Measurements from ENCODE around the gene CREB5. TPM values are rescaled to one million over a fixed set of nuclear protein-coding genes. Genes with fewer than 3 reads are reported as not detected.
A peak's percentile ranks its signal among the peaks of the same experiment; 100 is the strongest.

Gene CREB5
- polyA plus RNA-seq, 1 experiment: 3.9 TPM

GRCh38 chr7:28686418-28686800 is 274.1 kb downstream of the CREB5 start:
- no peaks in the 10 kb centered on the region for H3K36me3 ChIP-seq (ENCODE audit: control insufficient read depth, insufficient read depth, low read length)
- no peak for DNase-seq (ENCODE audit: low read depth)
- TF ChIP-seq CTCF (IDR thresholded peaks at IDR 0.05; ENCODE audit: insufficient read depth, low read depth, low read length): no peak
- POLR2A ChIA-PET: no interaction called here
- no peaks in the 10 kb centered on the region for H3K27me3 ChIP-seq (ENCODE audit: control insufficient read depth, insufficient read depth, low read length)
- CTCF ChIA-PET: interaction anchor here (0.5 to 1.3 kb wide), 3 partner anchors 93 to 225 kb away, joined by 3 to 6 read pairs (median 3); no protein-coding TSS in a partner anchor
- peak overlapping the region; percentile 43 for H3K4me3 ChIP-seq (ENCODE audit: low read depth, low read length)

- ChIA-PET CTCF (no interaction called here), POLR2A (no interaction called here)
- Histone ChIP-seq H3K27me3 (ENCODE audit: control insufficient read depth, insufficient read depth, low read length) (no peaks in the 10 kb centered on the region), H3K36me3 (ENCODE audit: control insufficient read depth, insufficient read depth, low read length) (no peaks in the 10 kb centered on the region), H3K4me3 (ENCODE audit: low read depth, low read length) (no peak overlapping the region)
- no peak for TF ChIP-seq CTCF (IDR thresholded peaks at IDR 0.05; ENCODE audit: insufficient read depth, low read depth, low read length)
- DNase-seq (ENCODE audit: low read depth): no peak
Observed at GRCh38 chr7:28687537-28687936, 275.2 kb downstream of the CREB5 start.

DNA sequence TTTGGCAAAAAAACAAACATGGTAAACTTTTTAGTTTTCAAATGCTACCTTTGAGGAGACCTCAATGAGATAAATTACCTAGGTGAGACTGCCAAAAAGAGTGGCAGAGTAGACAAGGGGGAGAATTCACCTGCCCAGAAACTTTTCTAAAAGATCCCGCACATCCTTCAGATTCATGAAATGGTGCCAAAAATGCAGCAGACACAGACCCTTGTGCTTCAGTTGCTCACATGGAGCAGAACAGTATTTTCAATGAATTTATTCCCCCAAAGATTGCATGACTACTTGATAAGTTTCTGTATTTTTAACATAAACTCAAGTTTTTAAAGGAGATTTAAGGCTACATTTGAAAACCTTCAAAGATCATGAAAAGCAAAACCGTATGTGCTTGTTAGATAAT is 275.9 kb downstream of the CREB5 start:
- Histone ChIP-seq H3K36me3 (ENCODE audit: control insufficient read depth, insufficient read depth, low read length) (no peaks in the 10 kb centered on the region), H3K4me3 (ENCODE audit: low read depth, low read length) (no peak overlapping the region), H3K27me3 (ENCODE audit: control insufficient read depth, insufficient read depth, low read length) (no peaks in the 10 kb centered on the region)
- no peak for DNase-seq (ENCODE audit: low read depth)
- ChIA-PET CTCF (no interaction called here), POLR2A (interaction anchor here (0.5 kb wide), 1 partner anchor 270 kb away, joined by 4 read pairs; the partner anchor contains the start of gene TRIL)
- TF ChIP-seq CTCF (IDR thresholded peaks at IDR 0.05; ENCODE audit: insufficient read depth, low read depth, low read length): no peak

DNA sequence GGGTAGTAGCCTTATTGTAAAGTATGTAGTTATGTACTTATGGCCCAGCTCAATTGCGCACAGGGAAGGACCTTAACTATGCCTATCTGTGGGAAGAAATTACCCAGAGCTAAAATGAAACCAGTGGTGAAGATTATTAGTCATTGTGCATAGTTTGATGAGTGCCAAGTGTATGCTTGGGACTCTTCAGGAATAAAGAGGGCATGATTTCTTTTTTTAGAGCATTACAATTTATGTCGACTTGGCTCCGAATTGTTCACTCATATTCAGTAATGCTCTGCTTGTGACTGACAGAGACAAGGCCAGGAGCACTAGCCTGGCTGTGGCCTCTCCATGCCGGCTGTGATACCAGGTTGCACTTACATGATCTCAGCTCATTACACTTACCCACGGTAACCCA is 276.3 kb downstream of the CREB5 start:
- Histone ChIP-seq H3K36me3 (ENCODE audit: control insufficient read depth, insufficient read depth, low read length) (no peaks in the 10 kb centered on the region), H3K4me3 (ENCODE audit: low read depth, low read length) (no peak overlapping the region), H3K27me3 (ENCODE audit: control insufficient read depth, insufficient read depth, low read length) (no peaks in the 10 kb centered on the region)
- no peak for TF ChIP-seq CTCF (IDR thresholded peaks at IDR 0.05; ENCODE audit: insufficient read depth, low read depth, low read length)
- POLR2A ChIA-PET: interaction anchor here (0.5 kb wide), 1 partner anchor 270 kb away, joined by 4 read pairs; the partner anchor contains the start of gene TRIL
- CTCF ChIA-PET: no interaction called here
- no peak for DNase-seq (ENCODE audit: low read depth)

DNA sequence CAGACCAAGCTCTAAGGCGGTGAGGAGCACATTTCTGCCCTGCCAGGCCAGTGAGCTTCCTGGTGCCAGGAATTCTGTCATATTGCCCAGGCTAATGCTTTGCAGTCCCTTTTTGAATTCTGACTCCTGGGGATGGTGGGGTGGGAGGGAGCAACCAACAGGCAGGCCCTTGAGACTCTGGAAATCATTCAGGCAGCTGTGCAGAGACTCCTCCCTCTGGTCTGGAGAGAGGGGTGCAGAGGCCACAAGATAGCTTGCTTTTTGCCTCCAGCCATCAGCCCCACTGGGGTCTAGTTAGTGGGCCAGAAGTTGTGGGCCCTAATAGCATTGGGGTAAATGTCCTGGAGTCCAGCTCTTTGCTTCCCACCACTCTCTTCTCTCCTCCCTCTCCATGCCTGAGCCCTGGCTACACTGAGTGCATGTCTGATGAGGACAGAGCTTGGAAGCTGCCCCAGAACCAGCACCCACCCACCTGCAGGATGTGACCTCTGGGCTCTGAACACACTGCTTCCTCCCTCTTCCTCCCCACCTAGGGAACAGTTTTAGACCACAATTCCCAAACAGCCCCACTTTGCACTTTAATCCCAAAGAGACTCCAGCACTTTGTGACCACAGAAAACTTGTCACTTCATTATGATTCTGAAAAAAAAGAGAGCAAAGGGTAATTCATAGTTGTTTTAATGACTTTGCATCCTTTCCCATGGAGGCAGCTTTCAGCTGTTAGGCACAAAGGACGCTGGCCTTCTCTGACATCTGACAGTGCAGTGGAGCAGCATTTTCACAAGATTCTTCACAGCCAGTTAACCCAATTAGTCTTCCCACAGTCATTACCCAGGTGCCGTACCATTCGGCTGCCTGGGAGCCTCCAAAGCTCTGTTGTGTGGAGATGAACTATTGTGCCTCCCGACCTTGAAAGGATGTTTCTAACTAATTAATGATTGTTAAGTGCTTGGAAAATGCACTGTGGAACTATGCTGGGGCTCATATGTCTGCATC is 283.3 kb downstream of the CREB5 start:
- ChIA-PET POLR2A (no interaction called here), CTCF (interaction anchor here (0.7 to 1.3 kb wide), 3 partner anchors 11 to 216 kb away, joined by 3 read pairs; no protein-coding TSS in a partner anchor)
- no peaks in the 10 kb centered on the region; the same call in 1 of the 2 replicates for H3K27me3 ChIP-seq (ENCODE audit: control insufficient read depth, insufficient read depth, low read length)
- H3K4me3 ChIP-seq (ENCODE audit: low read depth, low read length): no peak overlapping the region
- no peaks in the 10 kb centered on the region for H3K36me3 ChIP-seq (ENCODE audit: control insufficient read depth, insufficient read depth, low read length)
- no peak for TF ChIP-seq CTCF (IDR thresholded peaks at IDR 0.05; ENCODE audit: insufficient read depth, low read depth, low read length)
- DNase-seq (ENCODE audit: low read depth): no peak

All from BJ (cell line).